ENCODE data around the gene FNDC3B.

The FNDC3B gene

GRCh38 chr3:172132721-172133311 lies 93.4 kb downstream of the FNDC3B start:
- Histone ChIP-seq H3K9me3 (ENCODE audit: insufficient read depth, low read depth, low read length) (no peaks in the 10 kb centered on the region), H3K4me3 (ENCODE audit: low read length, poor library complexity, severe bottlenecking) (no peak overlapping the region), H3K79me2 (ENCODE audit: insufficient read depth, low read length) (peaks cover 6% of the 10 kb centered on the region; the same call in 1 of the 2 replicates), H4K20me1 (ENCODE audit: insufficient read depth, low read length, poor library complexity, severe bottlenecking) (peaks cover 4% of the 10 kb centered on the region), H3K4me1 (ENCODE audit: insufficient read depth, low read length, poor library complexity, severe bottlenecking) (peaks cover 42% of the 10 kb centered on the region), H3F3A (ENCODE audit: low read depth) (no peaks in the 10 kb centered on the region; the same call in 1 of the 2 replicates), H3K4me2 (ENCODE audit: low read depth, low read length, poor library complexity, severe bottlenecking) (no peak overlapping the region), H3K9me2 (replicated peaks; ENCODE audit: low read depth, low read length) (no peaks in the 10 kb centered on the region), H3K9ac (ENCODE audit: low read depth, low read length, poor library complexity, severe bottlenecking) (no peak overlapping the region), H3K27me3 (ENCODE audit: insufficient read depth, low read length, poor library complexity, severe bottlenecking) (no peaks in the 10 kb centered on the region), H3K36me3 (ENCODE audit: insufficient read depth, low read length) (no peaks in the 10 kb centered on the region), H2AFZ (ENCODE audit: low read length) (no peak overlapping the region)
- TF ChIP-seq CTCF (conservative IDR thresholded peaks at IDR 0.05; ENCODE audit: low read length) (no peak), EZH2phosphoT487 (IDR thresholded peaks at IDR 0.05; ENCODE audit: borderline replicate concordance) (no peak)

- TF ChIP-seq EZH2phosphoT487 (IDR thresholded peaks at IDR 0.05; ENCODE audit: borderline replicate concordance) (no peak), CTCF (conservative IDR thresholded peaks at IDR 0.05; ENCODE audit: low read length) (no peak)
- Histone ChIP-seq H3F3A (ENCODE audit: low read depth) (no peaks in the 10 kb centered on the region; the same call in 1 of the 2 replicates), H3K9me2 (replicated peaks; ENCODE audit: low read depth, low read length) (no peaks in the 10 kb centered on the region), H3K4me3 (ENCODE audit: low read length, poor library complexity, severe bottlenecking) (no peak overlapping the region), H3K36me3 (ENCODE audit: insufficient read depth, low read length) (no peaks in the 10 kb centered on the region), H4K20me1 (ENCODE audit: insufficient read depth, low read length, poor library complexity, severe bottlenecking) (peaks cover 4% of the 10 kb centered on the region), H3K79me2 (ENCODE audit: insufficient read depth, low read length) (peaks cover 6% of the 10 kb centered on the region; the same call in 1 of the 2 replicates), H3K4me2 (ENCODE audit: low read depth, low read length, poor library complexity, severe bottlenecking) (no peak overlapping the region), H3K4me1 (ENCODE audit: insufficient read depth, low read length, poor library complexity, severe bottlenecking) (peaks cover 52% of the 10 kb centered on the region), H3K9me3 (ENCODE audit: insufficient read depth, low read depth, low read length) (no peaks in the 10 kb centered on the region), H2AFZ (ENCODE audit: low read length) (no peak overlapping the region), H3K9ac (ENCODE audit: low read depth, low read length, poor library complexity, severe bottlenecking) (no peak overlapping the region), H3K27me3 (ENCODE audit: insufficient read depth, low read length, poor library complexity, severe bottlenecking) (no peaks in the 10 kb centered on the region)
Observed at GRCh38 chr3:172133838-172134237, 94.5 kb downstream of the FNDC3B start.

DNA sequence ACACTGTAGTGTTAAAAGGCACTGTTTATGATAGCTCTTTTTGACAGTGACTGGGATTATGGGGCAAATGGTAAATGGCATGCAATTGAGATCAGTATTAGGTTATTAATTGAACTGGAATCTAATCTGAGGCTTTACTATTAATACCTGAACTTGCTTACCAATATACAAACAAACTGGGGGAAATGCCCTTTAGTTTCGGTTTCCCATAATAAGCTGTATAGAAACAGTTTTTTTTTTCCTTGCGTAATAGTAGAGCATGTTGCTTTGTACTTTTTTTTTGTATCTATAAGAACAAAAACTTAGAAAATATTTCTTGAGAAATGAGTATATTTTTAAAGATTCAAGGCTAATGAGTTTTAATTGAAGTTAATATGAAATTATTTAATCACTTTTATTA lies 95.0 kb downstream of the FNDC3B start:
- Histone ChIP-seq H4K20me1 (ENCODE audit: insufficient read depth, low read length, poor library complexity, severe bottlenecking) (peaks cover 4% of the 10 kb centered on the region), H3K36me3 (ENCODE audit: insufficient read depth, low read length) (no peaks in the 10 kb centered on the region), H2AFZ (ENCODE audit: low read length) (no peak overlapping the region), H3K4me3 (ENCODE audit: low read length, poor library complexity, severe bottlenecking) (no peak overlapping the region), H3K9ac (ENCODE audit: low read depth, low read length, poor library complexity, severe bottlenecking) (no peak overlapping the region), H3K9me3 (ENCODE audit: insufficient read depth, low read depth, low read length) (no peaks in the 10 kb centered on the region), H3F3A (ENCODE audit: low read depth) (no peaks in the 10 kb centered on the region; the same call in 1 of the 2 replicates), H3K9me2 (replicated peaks; ENCODE audit: low read depth, low read length) (no peaks in the 10 kb centered on the region), H3K4me2 (ENCODE audit: low read depth, low read length, poor library complexity, severe bottlenecking) (no peak overlapping the region), H3K27me3 (ENCODE audit: insufficient read depth, low read length, poor library complexity, severe bottlenecking) (no peaks in the 10 kb centered on the region), H3K4me1 (ENCODE audit: insufficient read depth, low read length, poor library complexity, severe bottlenecking) (peaks cover 55% of the 10 kb centered on the region), H3K79me2 (ENCODE audit: insufficient read depth, low read length) (peaks cover 6% of the 10 kb centered on the region; the same call in 1 of the 2 replicates)
- TF ChIP-seq EZH2phosphoT487 (IDR thresholded peaks at IDR 0.05; ENCODE audit: borderline replicate concordance) (no peak), CTCF (conservative IDR thresholded peaks at IDR 0.05; ENCODE audit: low read length) (no peak)

Measured in Loucy (cell line).